Measurements from ENCODE around the gene BLTP3B.

GRCh38 chr12:100158535-100158934 is 15.9 kb upstream of the BLTP3B start:
- TF ChIP-seq, protein P1, sequence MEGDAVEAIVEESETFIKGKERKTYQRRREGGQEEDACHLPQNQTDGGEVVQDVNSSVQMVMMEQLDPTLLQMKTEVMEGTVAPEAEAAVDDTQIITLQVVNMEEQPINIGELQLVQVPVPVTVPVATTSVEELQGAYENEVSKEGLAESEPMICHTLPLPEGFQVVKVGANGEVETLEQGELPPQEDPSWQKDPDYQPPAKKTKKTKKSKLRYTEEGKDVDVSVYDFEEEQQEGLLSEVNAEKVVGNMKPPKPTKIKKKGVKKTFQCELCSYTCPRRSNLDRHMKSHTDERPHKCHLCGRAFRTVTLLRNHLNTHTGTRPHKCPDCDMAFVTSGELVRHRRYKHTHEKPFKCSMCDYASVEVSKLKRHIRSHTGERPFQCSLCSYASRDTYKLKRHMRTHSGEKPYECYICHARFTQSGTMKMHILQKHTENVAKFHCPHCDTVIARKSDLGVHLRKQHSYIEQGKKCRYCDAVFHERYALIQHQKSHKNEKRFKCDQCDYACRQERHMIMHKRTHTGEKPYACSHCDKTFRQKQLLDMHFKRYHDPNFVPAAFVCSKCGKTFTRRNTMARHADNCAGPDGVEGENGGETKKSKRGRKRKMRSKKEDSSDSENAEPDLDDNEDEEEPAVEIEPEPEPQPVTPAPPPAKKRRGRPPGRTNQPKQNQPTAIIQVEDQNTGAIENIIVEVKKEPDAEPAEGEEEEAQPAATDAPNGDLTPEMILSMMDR (IDR thresholded peaks at IDR 0.05; ENCODE audit: low read length), result no peak
- no peak for TF ChIP-seq EZH2 (IDR thresholded peaks at IDR 0.05; ENCODE audit: borderline replicate concordance, low read length)
